ENCODE results near the gene AGGF1. TPM values are rescaled to one million over a fixed set of nuclear protein-coding genes. Genes with fewer than 3 reads are reported as not detected.
"Not testable (repeated sequence)": the region's sequence is repeated elsewhere in the genome, so short reads cannot be mapped to it uniquely, and the experiment has no call there.

The AGGF1 gene
- total RNA-seq, 1 donor from 2014 or later: 15.6 TPM

- DNase-seq (no peak), ATAC-seq (no peak)
- intact Hi-C loops (cut with micrococcal nuclease): no loop called here
These were observed 47.6 kb downstream of the AGGF1 start for GRCh38 chr5:77077829-77078176.

GRCh38 chr5:77080479-77080878 is 50.3 kb downstream of the AGGF1 start:
- ATAC-seq; DNase-seq; intact Hi-C loops (cut with micrococcal nuclease): not testable (repeated sequence)

GRCh38 chr5:77080905-77081304 is 50.7 kb downstream of the AGGF1 start:
- intact Hi-C loops (cut with micrococcal nuclease): no loop called here
- DNase-seq (no peak), ATAC-seq (no peak)

GRCh38 chr5:77082280-77082679 is 52.1 kb downstream of the AGGF1 start:
- intact Hi-C loops (cut with micrococcal nuclease): no loop called here
- no peak for ATAC-seq
- no peak for DNase-seq

DNA sequence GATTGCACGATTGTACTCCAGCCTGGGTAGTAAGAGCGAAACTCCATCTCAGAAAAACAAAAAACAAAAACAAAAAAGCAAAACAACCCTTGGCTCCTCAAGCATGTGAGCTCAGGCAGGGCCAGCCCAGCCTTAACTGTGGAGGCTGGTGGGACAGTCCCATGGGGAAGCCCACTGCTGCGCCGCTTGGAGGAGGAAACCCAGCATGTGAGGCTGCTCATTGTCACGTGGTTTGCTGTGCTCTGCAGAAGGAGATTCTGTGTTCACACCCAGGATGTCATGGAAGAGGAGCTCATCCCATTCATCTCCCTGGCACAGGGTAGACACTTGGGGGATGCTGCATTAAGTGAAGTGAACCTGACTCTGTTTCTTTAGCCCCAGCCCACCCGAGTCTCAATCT is 52.9 kb downstream of the AGGF1 start:
- no peak for ATAC-seq
- DNase-seq: no peak
- intact Hi-C loops (cut with micrococcal nuclease): no loop called here

- no peak for DNase-seq
- intact Hi-C loops (cut with micrococcal nuclease): no loop called here
- no peak for ATAC-seq
These were observed 56.1 kb downstream of the AGGF1 start for GRCh38 chr5:77086368-77086688.

- DNase-seq (peak; percentile 78), ATAC-seq (peak; percentile 87)
- intact Hi-C loops (cut with micrococcal nuclease): no loop called here
These were observed 56.7 kb downstream of the AGGF1 start, which contains the start of gene ZBED3 for GRCh38 chr5:77086689-77087483. Gene ZBED3 (minus strand): TSS chr5:77087285. CDS start chr5:77077878, 9,407 bp downstream.

DNA sequence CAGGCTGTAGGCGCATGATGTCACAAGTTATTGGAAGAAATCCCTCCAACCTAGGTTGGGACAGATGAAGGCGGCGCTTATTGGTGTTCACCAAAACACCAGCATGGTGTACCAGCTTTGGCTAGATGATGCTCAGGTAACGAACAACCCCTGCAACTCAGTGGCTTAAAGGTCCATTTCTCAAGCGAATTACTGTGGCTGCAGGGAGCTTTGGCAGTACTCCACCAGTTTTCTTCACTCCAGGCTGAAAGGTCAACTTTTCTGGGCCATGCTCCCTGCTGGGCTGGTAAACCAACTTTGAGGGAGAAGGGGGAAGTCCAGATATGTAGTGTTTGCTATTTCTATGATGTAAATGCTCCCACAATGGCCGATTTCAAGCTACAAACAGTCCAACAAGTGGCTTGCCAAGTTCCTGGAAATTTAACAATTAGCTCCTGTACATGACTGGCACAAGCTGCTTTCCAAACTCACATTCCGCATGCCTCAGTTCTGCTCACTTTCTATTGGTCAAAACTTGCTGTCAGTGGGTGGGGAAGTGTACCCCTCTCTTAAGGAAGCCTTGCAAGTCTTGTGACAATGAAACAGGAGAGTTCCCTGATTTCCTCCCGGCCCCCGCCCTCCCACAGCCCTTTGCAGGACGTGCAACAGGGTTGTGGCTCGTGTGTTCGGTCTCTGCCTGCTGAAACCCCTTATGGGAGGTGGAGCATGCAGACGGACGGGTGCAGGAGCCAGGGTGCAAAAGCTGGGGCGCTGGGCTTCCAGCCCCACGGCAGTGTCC is 57.5 kb downstream of the AGGF1 start:
- ATAC-seq (peak; percentile 57), DNase-seq (peak; percentile 41)
- intact Hi-C loops (cut with micrococcal nuclease): no loop called here

DNA sequence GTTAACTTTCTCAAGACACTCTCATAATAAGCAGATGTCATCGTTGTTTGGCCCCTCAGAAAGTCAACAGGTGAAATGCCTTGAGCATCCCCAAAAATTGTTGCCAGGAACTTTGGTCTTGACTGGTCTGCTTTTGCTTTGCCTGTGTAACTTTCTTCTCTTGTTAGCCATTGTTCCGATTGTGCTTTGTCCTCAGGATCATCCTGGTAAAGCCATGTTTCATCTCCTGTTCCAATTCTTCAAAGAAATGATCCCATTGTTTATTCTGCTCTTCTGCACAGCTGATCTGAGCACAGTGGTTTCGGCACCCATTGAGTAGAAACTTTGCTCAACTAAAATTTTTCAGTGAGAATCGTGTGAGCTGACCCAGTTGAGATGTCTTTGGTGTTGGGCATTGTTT is 65.0 kb downstream of the AGGF1 start:
- DNase-seq (no peak), ATAC-seq (no peak)
- intact Hi-C loops (cut with micrococcal nuclease): no loop called here

DNA sequence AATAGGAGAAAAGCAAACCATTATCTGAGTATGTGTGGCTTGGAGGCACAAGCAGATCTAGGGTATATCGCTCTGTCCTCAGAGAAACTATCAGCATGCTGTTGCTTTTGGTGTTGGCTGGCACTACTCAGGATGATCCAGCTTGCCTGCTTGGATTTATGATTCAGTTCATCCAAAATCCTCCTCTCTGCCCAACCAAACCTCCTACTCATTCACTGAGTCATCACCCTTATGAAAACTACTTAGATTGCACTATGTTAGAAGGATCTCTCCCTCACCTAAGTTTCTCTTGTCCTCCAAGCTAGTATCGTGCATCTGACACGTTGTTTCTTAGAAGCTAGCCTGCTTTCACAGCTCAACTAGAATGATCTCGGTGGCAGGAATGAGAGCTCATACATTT is 71.1 kb downstream of the AGGF1 start:
- DNase-seq: no peak
- intact Hi-C loops (cut with micrococcal nuclease): no loop called here
- ATAC-seq: no peak

DNA sequence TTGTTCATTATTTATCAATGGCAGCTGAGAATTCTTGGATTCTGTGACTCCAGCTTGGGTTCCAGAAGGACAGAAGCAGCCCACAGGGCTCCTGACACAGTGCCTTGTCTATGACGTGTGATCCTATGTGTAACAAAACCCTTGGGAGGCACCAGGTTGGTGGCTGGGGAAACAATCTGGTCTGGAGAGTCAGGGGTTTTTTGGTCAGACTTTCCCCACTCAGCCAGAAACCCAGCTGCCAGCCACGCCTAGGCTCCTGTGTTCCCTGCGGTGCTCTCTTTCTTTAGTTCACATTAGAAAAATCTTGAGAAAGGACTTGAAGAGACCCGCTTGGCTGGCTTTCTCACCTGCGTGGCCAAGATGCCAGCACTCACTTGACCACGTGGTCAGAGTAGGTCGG is 72.3 kb downstream of the AGGF1 start:
- ATAC-seq (no peak), DNase-seq (no peak)
- intact Hi-C loops (cut with micrococcal nuclease): no loop called here

- no peak for ATAC-seq
- intact Hi-C loops (cut with micrococcal nuclease): no loop called here
These were observed 73.3 kb downstream of the AGGF1 start for GRCh38 chr5:77103457-77103856.

DNA sequence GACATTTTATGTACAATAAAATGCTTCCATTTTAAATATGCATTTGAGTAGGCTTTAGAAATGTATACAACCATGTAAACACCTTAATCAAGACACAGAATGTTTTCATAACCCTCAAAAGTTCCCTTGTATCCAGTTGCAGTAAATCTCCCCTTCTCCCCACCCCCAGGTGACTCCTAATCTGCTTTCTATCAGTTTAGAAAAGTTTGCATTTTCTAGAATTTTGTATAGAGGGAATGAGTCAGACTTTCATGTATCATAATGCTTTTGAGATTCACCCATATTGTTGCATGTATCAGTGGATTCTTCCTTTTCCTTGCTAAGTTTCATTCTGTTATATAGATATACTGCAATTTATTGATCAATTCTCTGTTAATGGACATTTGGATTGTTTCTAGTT is 74.6 kb downstream of the AGGF1 start:
- DNase-seq (no peak), ATAC-seq (no peak)
- intact Hi-C loops (cut with micrococcal nuclease): no loop called here

More at GRCh38 chr5:77103457-77103856, 73.3 kb downstream of the AGGF1 start:
- DNase-seq: no peak

DNA sequence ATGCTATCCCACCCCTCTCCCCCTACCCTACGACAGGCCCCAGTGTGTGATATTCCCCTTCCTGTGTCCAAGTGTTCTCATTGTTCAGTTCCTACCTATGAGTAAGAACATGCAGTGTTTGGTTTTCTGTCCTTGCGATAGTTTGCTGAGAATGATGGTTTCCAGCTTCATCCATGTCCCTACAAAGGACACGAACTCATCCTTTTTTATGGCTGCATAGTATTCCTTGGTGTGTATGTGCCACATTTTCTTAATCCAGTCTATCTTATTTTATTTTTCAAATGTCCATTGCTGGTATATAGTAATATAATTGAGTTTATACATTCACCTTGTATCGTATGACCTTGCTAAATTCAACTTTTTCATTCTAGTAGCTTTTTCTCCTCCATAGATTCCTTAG is 76.8 kb downstream of the AGGF1 start:
- DNase-seq; ATAC-seq; intact Hi-C loops (cut with micrococcal nuclease): not testable (repeated sequence)

Other genes starting within 250 kb of the AGGF1 start
- 1.1 TPM for gene F2RL1, start 211.4 kb upstream of the AGGF1 start, total RNA-seq
- gene S100Z, start 180.4 kb upstream of the AGGF1 start, total RNA-seq: 0.20 TPM
- gene CRHBP, start 77.4 kb upstream of the AGGF1 start, total RNA-seq: 0.92 TPM
- 4.7 TPM for gene ZBED3, start 56.9 kb downstream of the AGGF1 start, total RNA-seq
- gene PDE8B, start 180.3 kb downstream of the AGGF1 start, total RNA-seq: 0.69 TPM

All from left ventricle myocardium superior (tissue), 1 donor.